Heart right ventricle (tissue), 16 donors: Measurements from ENCODE around the gene GAR1. TPM values are rescaled to one million over a fixed set of nuclear protein-coding genes. Genes with fewer than 3 reads are reported as not detected.

Experiments
- ATAC-seq, 8 donors: fragments of 200-7000 bp; cut with Tn5 transposase; one replicate each; pipeline ENCODE4 v1.9.1; 2020; ENCODE audit warnings: mild to moderate bottlenecking in 8 of 8, moderate library complexity in 8 of 8, moderate number of reproducible peaks in 1 of 8
- DNase-seq, 2 donors: peaks; one replicate each; pipeline ENCODE4 v3.0.0-alpha.2; 2020
- H3K27ac ChIP-seq, 10 donors: fragments of 200-600 bp; sonication (generic) in 2 of 10; one replicate each; pipeline versions ENCODE4 v1.5.0 to v1.8.0; 2020 to 2022; ENCODE audit warnings: mild to moderate bottlenecking in 3 of 10
- H3K27me3 ChIP-seq, 7 donors: fragments of 200-600 bp; one replicate each; pipeline ENCODE4 v1.8.0; 2021 to 2022; ENCODE audit warnings: mild to moderate bottlenecking in 2 of 7
- H3K36me3 ChIP-seq, 9 donors: fragments of 200-600 bp; sonication (generic) in 1 of 9; one replicate each; pipeline versions ENCODE4 v1.5.0 to v1.8.0; 2020 to 2022; ENCODE audit warnings: mild to moderate bottlenecking in 2 of 9
- H3K4me1 ChIP-seq, 9 donors: fragments of 200-600 bp; sonication (generic) in 1 of 9; one replicate each; pipeline versions ENCODE4 v1.5.0 to v1.8.0; 2020 to 2022; ENCODE audit warnings: mild to moderate bottlenecking in 4 of 9
- H3K4me3 ChIP-seq, 10 donors: fragments of 200-600 bp; sonication (generic) in 2 of 10; one replicate each; pipeline versions ENCODE4 v1.5.0 to v1.8.0; 2020 to 2022; ENCODE audit warnings: mild to moderate bottlenecking in 7 of 10, moderate library complexity in 2 of 10
- H3K9me3 ChIP-seq, 11 donors: fragments of 200-600 bp in 10 of 11; sonication (generic) in 2 of 11; one replicate each; pipeline versions ENCODE4 v1.5.0 to v1.8.0; 2013 to 2022; ENCODE audit warnings: mild to moderate bottlenecking in 2 of 11, control low read depth in 1 of 11, moderate library complexity in 1 of 11
- CTCF ChIP-seq, 9 donors: fragments of 200-600 bp; sonication (generic) in 2 of 9; IDR thresholded peaks; one replicate each; pipeline versions ENCODE4 v1.5.0 to v1.8.0; 2021 to 2022; ENCODE audit warnings: antibody characterized with exemption in 9 of 9, mild to moderate bottlenecking in 5 of 9, moderate library complexity in 1 of 9
- WGBS, 2 donors: extraction: QIAGEN DNeasy Blood & Tissue Kit; methylation state at CpG; one replicate each; pipeline ENCODE4 v1.1.7; 2013; ENCODE audit warnings: inconsistent platforms in 1 of 2; 5-methylcytosine and 5-hydroxymethylcytosine counted together
- intact Hi-C, 10 donors: fragments of 100-400 bp; cut with DNase I; formaldehyde crosslinking; loops; one replicate each; pipeline versions ENCODE4 v1.11.1 to v1.14.2; 2022
- polyA plus RNA-seq, 2 donors: library from polyadenylated mRNA; stranded (reverse); fragments of 200-250 nt; gene quantifications; one replicate each; pipeline ENCODE4 v1.2.3, GENCODE V29; 2013
- total RNA-seq, 10 donors: library from RNA; stranded (reverse); fragmentation: NEBNext Ultra II Directional in 3 of 10; extraction: Animal tissue kit (Norgen Biotek cat#: 25700) in 3 of 10; gene quantifications; one replicate each; pipeline versions ENCODE4 v1.2.1 to v1.2.4, GENCODE V29; 2021 to 2023
- donor health status: Arrhythmogenic right ventricular cardiomyopathy.
- donor health status: ischemic (EF 13 %, LVEDD 7.1; RV severe dilation, severe dysfunction).
- donor health status: healthy with polysubstance abuse.
- donor health status: DM: no; HTN: yes; CAD: no.
- donor health status: DM: no; HTN: no; CAD: no.
- donor health status: ischemic (EF 25% LVEDD 6.9; RV normal size, moderate dysfunction).
- donor health status: ischemic (EF 25% LVEDD 5.7; RV mildly dilated, moderate dysfunction).
- donor health status: healthy.
- donor health status: DM: yes; HTN: yes; CAD: no.
- donor health status: Ischemic cardiomyopathy.
- donor health status: ischemic (EF 35%, LVEDD 5.7; RV mildly dilated, moderate dysfunction).
- donor health status: nonischemic (EF 11% LVEDD 7.7; RV severe dilation, severe dysfunction).
- donor health status: DM: yes; HTN: yes; CAD: no.
- donor health status: PGD.
- donor health status: ischemic (EF 29% LVEDD 5.4; RV normal size, mild dysfunction).
- donor health status: nonischemic (EF 23%, LVEDD 6.1; RV moderate dilation, normal function).

Gene GAR1
- total and polyA plus RNA-seq, 12 donors = 6.8 to 17.2 (median 9.7) TPM

GRCh38 chr4:109870061-109870460 lies 54.5 kb downstream of the GAR1 start:
- Histone ChIP-seq H3K4me3 (no peak overlapping the region), H3K27ac (no peak overlapping the region), H3K9me3 (no peaks in the 10 kb centered on the region), H3K36me3 (no peaks in the 10 kb centered on the region), H3K27me3 (no peaks in the 10 kb centered on the region), H3K4me1 (no peaks in the 10 kb centered on the region)
- no peak for TF ChIP-seq CTCF (IDR thresholded peaks at IDR 0.05)
- intact Hi-C loops = no loop called here
- whole genome bisulfite sequencing, 2 donors = 95% methylated on average over 5 of the region's 5 CpGs
- ATAC-seq = no peak
- no peak for DNase-seq

- no peaks in the 10 kb centered on the region for H3K27me3 ChIP-seq
- H3K9me3 ChIP-seq = no peaks in the 10 kb centered on the region
- no peaks in the 10 kb centered on the region for H3K36me3 ChIP-seq
- H3K27ac ChIP-seq = no peak overlapping the region
- 88 to 91% methylated on average over 2 of the region's 2 CpGs for WGBS, 2 donors
- H3K4me1 ChIP-seq = no peaks in the 10 kb centered on the region
- no peak overlapping the region for H3K4me3 ChIP-seq
- ATAC-seq = no peak
- intact Hi-C loops = no loop called here
- DNase-seq = no peak
- TF ChIP-seq CTCF (IDR thresholded peaks at IDR 0.05) = no peak
Measured at GRCh38 chr4:109872065-109872464, 56.5 kb downstream of the GAR1 start.

- Histone ChIP-seq H3K36me3 (no peaks in the 10 kb centered on the region), H3K27ac (no peak overlapping the region), H3K9me3 (no peaks in the 10 kb centered on the region), H3K27me3 (no peaks in the 10 kb centered on the region), H3K4me3 (no peak overlapping the region), H3K4me1 (no peaks in the 10 kb centered on the region)
- DNase-seq = no peak
- WGBS, 2 donors = 95 to 96% methylated on average over 6 of the region's 6 CpGs
- TF ChIP-seq CTCF (IDR thresholded peaks at IDR 0.05) = no peak
- ATAC-seq = no peak
- intact Hi-C loops = no loop called here
Measured at GRCh38 chr4:109872950-109873656, 57.5 kb downstream of the GAR1 start.

- ATAC-seq (no peak), DNase-seq (no peak)
- intact Hi-C loops = no loop called here
- Histone ChIP-seq H3K4me1 (no peaks in the 10 kb centered on the region), H3K36me3 (no peaks in the 10 kb centered on the region), H3K4me3 (no peak overlapping the region), H3K27me3 (no peaks in the 10 kb centered on the region), H3K9me3 (no peaks in the 10 kb centered on the region), H3K27ac (no peak overlapping the region)
- TF ChIP-seq CTCF (IDR thresholded peaks at IDR 0.05) = no peak
- WGBS, 2 donors = 49 to 58% methylated on average over 11 of the region's 11 CpGs
Measured at GRCh38 chr4:109873791-109874514, 58.4 kb downstream of the GAR1 start.

Other genes starting within 250 kb of the GAR1 start
- 10 to 100 TPM in 1 of 10 donors, 1 to 10 TPM in 9; 3.0 to 10.2 (median 6.2) TPM for gene CASP6, start 112.3 kb upstream of the GAR1 start, total RNA-seq
- 1 to 10 TPM; 4.7 to 6.7 TPM for gene CASP6, start 112.3 kb upstream of the GAR1 start, polyA plus RNA-seq
- 100 to 1,000 TPM in 1 of 10 donors, 10 to 100 TPM in 9; 39.4 to 100 (median 50.3) TPM for gene PLA2G12A, start 85.7 kb upstream of the GAR1 start, total RNA-seq
- gene PLA2G12A, start 85.7 kb upstream of the GAR1 start, polyA plus RNA-seq = 10 to 100 TPM; 14.3 to 33.3 TPM
- gene CFI, start 13.8 kb upstream of the GAR1 start, total RNA-seq = 10 to 100 TPM in 4 of 10 donors, 1 to 10 TPM in 6; 5.2 to 16.6 (median 9.8) TPM
- 10 to 100 TPM; 11.8 to 12.6 TPM for gene CFI, start 13.8 kb upstream of the GAR1 start, polyA plus RNA-seq
- gene RRH, start 12.2 kb downstream of the GAR1 start, total RNA-seq = not detected
- under 1 TPM in 1 of 2 donors, not detected in 1; 0.03 TPM for gene RRH, start 12.2 kb downstream of the GAR1 start, polyA plus RNA-seq
- gene LRIT3, start 32.3 kb downstream of the GAR1 start, total RNA-seq = under 1 TPM in 2 of 10 donors, not detected in 8; 0.06 to 0.07 TPM
- under 1 TPM; 0.03 to 0.15 TPM for gene LRIT3, start 32.3 kb downstream of the GAR1 start, polyA plus RNA-seq
- 10 to 100 TPM in 8 of 10 donors, 1 to 10 TPM in 2; 8.4 to 16.4 (median 12.2) TPM for gene EGF, start 97.1 kb downstream of the GAR1 start, total RNA-seq
- gene EGF, start 97.1 kb downstream of the GAR1 start, polyA plus RNA-seq = 1 to 10 TPM in 1 of 2 donors, under 1 TPM in 1; 0.54 to 5.4 TPM